Mucosa of descending colon (tissue), 3 donors: ENCODE measurements around the gene COPA. TPM values are rescaled to one million over a fixed set of nuclear protein-coding genes. Genes with fewer than 3 reads are reported as not detected.

Source experiments
- ATAC-seq: fragments of 200-7000 bp; cut with Tn5 transposase; one replicate; pipeline ENCODE4 v1.9.1; 2020; ENCODE audit warnings: mild to moderate bottlenecking, moderate library complexity
- DNase-seq, 3 donors: peaks; one replicate each; pipeline ENCODE4 v3.0.0-alpha.2; 2020
- H3K36me3 ChIP-seq: fragments of 200-600 bp; one replicate; pipeline ENCODE4 v1.8.0; 2021; ENCODE audit warnings: low read depth, mild to moderate bottlenecking
- H3K4me1 ChIP-seq: fragments of 200-600 bp; one replicate; pipeline ENCODE4 v1.8.0; 2021; ENCODE audit warnings: low read depth, mild to moderate bottlenecking
- H3K4me3 ChIP-seq: fragments of 200-600 bp; one replicate; pipeline ENCODE4 v1.8.0; 2021; ENCODE audit warnings: mild to moderate bottlenecking
- H3K9me3 ChIP-seq: fragments of 200-600 bp; one replicate; pipeline ENCODE4 v1.8.0; 2021; ENCODE audit warnings: mild to moderate bottlenecking
- intact Hi-C, 2 donors: fragments of 100-400 bp; cut with DNase I in 1 of 2; cut with micrococcal nuclease in 1 of 2; formaldehyde crosslinking; loops; one replicate each; pipeline versions ENCODE4 v1.11.0 to v1.11.1; 2022; cut with DNase I, micrococcal nuclease
- total RNA-seq, 3 donors: library from RNA; stranded (reverse); fragmentation: NEBNext Ultra II Directional in 2 of 3; extraction: Animal tissue kit (Norgen Biotek cat#: 25700) in 2 of 3; gene quantifications; one replicate each; pipeline versions ENCODE4 v1.2.1 to v1.2.4, GENCODE V29; 2021 to 2023
- TF ChIP-seq, protein P1 (sequence below): fragments of 200-600 bp; IDR thresholded peaks from one replicate; pipeline ENCODE4 v1.8.0; 2022; ENCODE audit warnings: antibody characterized with exemption, mild to moderate bottlenecking
- donor health status: DM: no; HTN: no; CAD: no; lungs with moderate emphysema.
- donor health status: DM: no; HTN: no; CAD: no.
- donor health status: DM: no; HTN: yes; CAD: no.

COPA gene
- total RNA-seq, 3 donors from 2014 or later: 141 to 165 (median 151) TPM

GRCh38 chr1:160284782-160285344, 58.2 kb downstream of the COPA start, which contains the start of gene PEX19:
TSS of gene PEX19 (minus strand) at chr1:160285133. CDS start at chr1:160285124, 9 bp downstream.
- ATAC-seq (peak; percentile 100), DNase-seq (peak; percentile 94 to 98 (median 95))
- Histone ChIP-seq H3K36me3 (no peaks in the 10 kb centered on the region), H3K9me3 (no peaks in the 10 kb centered on the region), H3K4me3 (peak within 1 kb of the TSS; percentile 88), H3K4me1 (peaks cover 15% of the 10 kb centered on the region)
- TF ChIP-seq, protein P1, sequence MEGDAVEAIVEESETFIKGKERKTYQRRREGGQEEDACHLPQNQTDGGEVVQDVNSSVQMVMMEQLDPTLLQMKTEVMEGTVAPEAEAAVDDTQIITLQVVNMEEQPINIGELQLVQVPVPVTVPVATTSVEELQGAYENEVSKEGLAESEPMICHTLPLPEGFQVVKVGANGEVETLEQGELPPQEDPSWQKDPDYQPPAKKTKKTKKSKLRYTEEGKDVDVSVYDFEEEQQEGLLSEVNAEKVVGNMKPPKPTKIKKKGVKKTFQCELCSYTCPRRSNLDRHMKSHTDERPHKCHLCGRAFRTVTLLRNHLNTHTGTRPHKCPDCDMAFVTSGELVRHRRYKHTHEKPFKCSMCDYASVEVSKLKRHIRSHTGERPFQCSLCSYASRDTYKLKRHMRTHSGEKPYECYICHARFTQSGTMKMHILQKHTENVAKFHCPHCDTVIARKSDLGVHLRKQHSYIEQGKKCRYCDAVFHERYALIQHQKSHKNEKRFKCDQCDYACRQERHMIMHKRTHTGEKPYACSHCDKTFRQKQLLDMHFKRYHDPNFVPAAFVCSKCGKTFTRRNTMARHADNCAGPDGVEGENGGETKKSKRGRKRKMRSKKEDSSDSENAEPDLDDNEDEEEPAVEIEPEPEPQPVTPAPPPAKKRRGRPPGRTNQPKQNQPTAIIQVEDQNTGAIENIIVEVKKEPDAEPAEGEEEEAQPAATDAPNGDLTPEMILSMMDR: no peak
- intact Hi-C loops: no loop called here

DNA sequence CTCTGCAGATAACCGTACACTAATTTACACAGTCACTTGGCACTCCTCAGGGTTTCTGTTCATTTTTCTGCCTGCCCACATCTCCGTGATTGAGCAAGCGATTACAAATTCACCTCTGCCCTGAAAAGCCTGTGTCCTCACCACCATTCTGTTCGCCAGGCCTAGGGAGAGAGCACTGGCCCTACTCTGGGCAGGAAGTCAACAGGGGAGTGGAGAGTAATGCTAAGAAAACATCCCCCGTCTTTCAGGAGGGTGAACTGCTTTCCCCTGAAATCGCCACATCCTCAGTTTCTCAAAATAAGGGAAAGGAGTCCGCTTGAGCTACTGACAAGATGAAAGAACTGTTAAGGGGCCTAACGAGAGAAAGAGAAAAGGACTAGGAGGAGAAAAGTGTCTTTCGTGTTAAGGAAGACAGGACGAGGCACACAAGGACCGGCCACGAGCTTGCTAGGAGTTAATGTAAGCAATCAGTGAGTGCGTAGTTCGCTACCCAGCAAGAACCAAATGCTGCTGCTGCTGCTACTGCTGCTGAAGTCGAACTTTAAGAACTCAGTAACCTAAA, 58.7 kb downstream of the COPA start:
- H3K9me3 ChIP-seq: no peaks in the 10 kb centered on the region
- TF ChIP-seq, protein P1: no peak
- H3K4me3 ChIP-seq: peak overlapping the region; percentile 88
- H3K4me1 ChIP-seq: peaks cover 15% of the 10 kb centered on the region
- no peaks in the 10 kb centered on the region for H3K36me3 ChIP-seq
- intact Hi-C loops: no loop called here
- ATAC-seq (peak; percentile 70), DNase-seq (peak in 2 of 3 donors; percentile 19 to 29)

GRCh38 chr1:160282807-160283206, 60.2 kb downstream of the COPA start:
- Histone ChIP-seq H3K4me3 (no peak overlapping the region), H3K36me3 (no peaks in the 10 kb centered on the region), H3K9me3 (no peaks in the 10 kb centered on the region), H3K4me1 (peaks cover 15% of the 10 kb centered on the region)
- no peak for DNase-seq
- intact Hi-C loops: no loop called here
- TF ChIP-seq, protein P1: no peak
- ATAC-seq: no peak

DNA sequence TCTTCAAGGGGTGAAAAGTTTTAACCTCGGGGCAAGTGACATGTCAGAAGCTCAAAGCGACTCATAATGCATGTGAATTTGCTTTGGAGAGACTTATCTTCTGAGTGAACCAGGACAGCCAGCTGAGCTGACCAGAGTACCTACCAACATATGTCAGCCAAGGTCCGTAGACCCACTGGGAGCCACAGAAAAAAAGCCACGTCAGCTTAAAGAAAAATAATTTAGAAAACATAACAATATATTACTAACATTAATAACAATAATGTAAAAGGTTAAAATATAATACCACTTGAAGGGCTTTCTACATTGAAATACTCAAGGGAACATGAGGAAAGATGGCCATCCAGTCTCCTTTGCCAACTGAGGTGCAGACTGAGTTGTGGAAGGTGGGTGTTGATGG, 65.1 kb downstream of the COPA start:
- no peak for ATAC-seq
- no peaks in the 10 kb centered on the region for H3K36me3 ChIP-seq

DNA sequence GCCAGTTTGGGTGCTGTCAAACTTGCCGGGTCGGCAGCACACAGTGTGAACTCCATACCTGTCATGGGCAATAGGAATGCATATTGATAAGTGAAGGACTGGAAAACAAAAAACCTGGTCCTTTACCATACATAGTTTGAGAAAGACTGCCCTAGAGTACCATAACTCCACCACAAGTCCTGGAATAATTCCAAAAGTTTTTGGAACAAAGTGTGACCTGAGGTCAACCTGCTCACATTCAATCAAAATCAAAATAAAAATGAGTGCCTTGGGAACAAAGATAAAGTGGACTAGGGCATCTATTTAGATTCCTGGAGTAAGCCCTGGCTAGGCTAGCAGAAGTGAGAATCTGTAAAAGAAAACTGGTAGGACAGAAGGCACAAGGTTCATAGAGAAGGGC, 65.7 kb downstream of the COPA start:
- H3K36me3 ChIP-seq: no peaks in the 10 kb centered on the region
- intact Hi-C loops: no loop called here
- H3K4me1 ChIP-seq: no peaks in the 10 kb centered on the region
- no peak for ATAC-seq
- no peak for DNase-seq
- H3K9me3 ChIP-seq: no peaks in the 10 kb centered on the region
- H3K4me3 ChIP-seq: no peak overlapping the region
- TF ChIP-seq, protein P1: no peak

More for the DNA sequence above, 65.1 kb downstream of the COPA start:
- TF ChIP-seq, protein P1: no peak
- Histone ChIP-seq H3K9me3 (no peaks in the 10 kb centered on the region), H3K4me3 (no peak overlapping the region), H3K4me1 (no peaks in the 10 kb centered on the region)
- intact Hi-C loops: no loop called here
- no peak for DNase-seq
